SH-SY5Y (cell line): Measurements from ENCODE around the gene ZNF469.

ENCODE experiments used
- GATA2 ChIP-seq: IDR thresholded peaks from 2 replicates; pipeline ENCODE4 v1.6.1; 2011; ENCODE audit warnings: mild to moderate bottlenecking, low read depth, low read length
- GATA3 ChIP-seq: IDR thresholded peaks from 2 replicates; pipeline ENCODE4 v1.6.1; 2011; ENCODE audit warnings: low read depth, mild to moderate bottlenecking, low read length, moderate library complexity

- no peak for TF ChIP-seq GATA2
- TF ChIP-seq GATA3 = no peak
Observed at GRCh38 chr16:88355389-88356123, 27.2 kb upstream of the ZNF469 start.
